Activated T-cell treated with anti-CD3 and anti-CD28 coated beads, Interleukin-2, amount 50 U/mL, for 24 hours (primary cell): Measurements from ENCODE around the gene OSBPL5.

Experiments
- DNase-seq: peaks from one replicate; pipeline ENCODE4 v3.0.0-alpha.2; 2020
- H3K27ac Mint-ChIP-seq: 2 replicates; pipeline ENCODE4 v1.8.0; 2020; ENCODE audit warnings: mild to moderate bottlenecking, mixed read lengths
- H3K27me3 Mint-ChIP-seq: 2 replicates; pipeline ENCODE4 v1.8.0; 2020; ENCODE audit warnings: mixed read lengths
- H3K36me3 Mint-ChIP-seq: 2 replicates; pipeline ENCODE4 v1.8.0; 2020; ENCODE audit warnings: low read depth, mixed read lengths
- H3K4me1 Mint-ChIP-seq: 2 replicates; pipeline ENCODE4 v1.8.0; 2020; ENCODE audit warnings: low read depth, mixed read lengths
- H3K4me3 Mint-ChIP-seq: 2 replicates; pipeline ENCODE4 v1.8.0; 2020; ENCODE audit warnings: mild to moderate bottlenecking, moderate library complexity, mixed read lengths
- H3K9me3 Mint-ChIP-seq: 2 replicates; pipeline ENCODE4 v1.8.0; 2020; ENCODE audit warnings: mixed read lengths

The OSBPL5 gene

GRCh38 chr11:3165916-3166267, 782 bp upstream of the OSBPL5 start:
- Mint-ChIP-seq H3K4me1 (peaks cover 35% of the 10 kb centered on the region), H3K27ac (no peak overlapping the region), H3K9me3 (no peaks in the 10 kb centered on the region), H3K36me3 (no peaks in the 10 kb centered on the region), H3K27me3 (peaks cover 74% of the 10 kb centered on the region), H3K4me3 (peak overlapping the region; percentile 68)
- DNase-seq = no peak

DNA sequence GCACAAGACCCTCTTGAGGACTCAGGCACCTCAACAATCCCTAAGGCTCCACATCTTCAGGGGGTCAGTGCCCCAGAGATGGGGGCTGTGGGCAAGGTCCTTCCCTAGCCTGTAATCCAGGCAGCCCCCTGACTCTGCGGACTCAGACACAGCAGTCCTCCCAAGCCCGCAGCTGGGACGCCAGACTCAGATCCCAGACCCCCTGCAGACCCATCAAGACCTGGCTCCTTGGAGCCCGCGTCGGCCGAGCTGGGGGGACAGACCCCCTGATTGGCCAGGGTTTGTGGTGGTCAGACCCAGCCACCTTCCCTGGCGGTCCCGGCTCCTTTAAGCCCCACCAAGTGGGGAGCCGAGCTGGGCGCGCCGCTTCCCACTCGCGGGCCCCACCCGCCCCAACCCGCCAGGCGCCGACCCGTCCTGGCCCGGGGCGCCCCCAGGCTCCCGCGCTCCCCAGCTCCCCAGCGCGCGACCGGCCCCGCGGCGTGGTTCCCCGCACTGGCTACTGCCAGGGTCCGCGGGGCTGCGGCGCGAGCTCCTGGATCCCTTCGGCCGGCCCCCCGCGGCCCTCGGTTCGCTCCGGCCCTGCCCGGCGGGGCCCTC, 458 bp downstream of the OSBPL5 start:
- Mint-ChIP-seq H3K4me3 (peak overlapping the region; percentile 67), H3K4me1 (peaks cover 31% of the 10 kb centered on the region), H3K27me3 (peaks cover 70% of the 10 kb centered on the region), H3K9me3 (no peaks in the 10 kb centered on the region), H3K27ac (no peak overlapping the region), H3K36me3 (no peaks in the 10 kb centered on the region)
- DNase-seq = no peak

DNA sequence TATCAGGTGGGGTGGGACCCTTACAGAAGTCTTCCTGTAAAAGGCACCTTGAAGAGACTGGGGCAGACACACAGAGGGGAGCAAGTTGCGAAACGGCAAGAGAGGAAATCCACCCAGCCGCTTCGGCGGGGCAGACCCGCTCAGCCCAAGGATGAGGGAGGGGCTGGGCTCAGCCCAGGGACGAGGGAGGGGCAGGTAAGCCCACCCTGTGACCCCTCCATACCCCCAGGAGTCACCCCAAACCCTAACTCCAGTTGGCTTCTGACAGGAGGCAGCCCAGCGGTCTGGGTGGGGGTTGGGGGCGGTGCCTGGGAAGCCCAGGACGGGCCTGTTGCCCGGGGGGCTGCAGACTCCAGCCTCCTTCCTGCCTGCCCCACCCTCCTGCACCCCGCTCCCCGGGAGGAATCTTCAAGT, 965 bp downstream of the OSBPL5 start:
- peaks cover 26% of the 10 kb centered on the region for H3K4me1 Mint-ChIP-seq
- peak overlapping the region; percentile 67 for H3K4me3 Mint-ChIP-seq
- DNase-seq = no peak
- H3K36me3 Mint-ChIP-seq = no peaks in the 10 kb centered on the region
- H3K27me3 Mint-ChIP-seq = peaks cover 68% of the 10 kb centered on the region
- H3K9me3 Mint-ChIP-seq = no peaks in the 10 kb centered on the region
- no peak overlapping the region for H3K27ac Mint-ChIP-seq

GRCh38 chr11:3163241-3163981, 1.7 kb downstream of the OSBPL5 start:
- Mint-ChIP-seq H3K9me3 (no peaks in the 10 kb centered on the region), H3K36me3 (no peaks in the 10 kb centered on the region), H3K27me3 (peaks cover 63% of the 10 kb centered on the region), H3K27ac (no peak overlapping the region), H3K4me3 (peak overlapping the region; percentile 67), H3K4me1 (peaks cover 25% of the 10 kb centered on the region)
- no peak for DNase-seq

DNA sequence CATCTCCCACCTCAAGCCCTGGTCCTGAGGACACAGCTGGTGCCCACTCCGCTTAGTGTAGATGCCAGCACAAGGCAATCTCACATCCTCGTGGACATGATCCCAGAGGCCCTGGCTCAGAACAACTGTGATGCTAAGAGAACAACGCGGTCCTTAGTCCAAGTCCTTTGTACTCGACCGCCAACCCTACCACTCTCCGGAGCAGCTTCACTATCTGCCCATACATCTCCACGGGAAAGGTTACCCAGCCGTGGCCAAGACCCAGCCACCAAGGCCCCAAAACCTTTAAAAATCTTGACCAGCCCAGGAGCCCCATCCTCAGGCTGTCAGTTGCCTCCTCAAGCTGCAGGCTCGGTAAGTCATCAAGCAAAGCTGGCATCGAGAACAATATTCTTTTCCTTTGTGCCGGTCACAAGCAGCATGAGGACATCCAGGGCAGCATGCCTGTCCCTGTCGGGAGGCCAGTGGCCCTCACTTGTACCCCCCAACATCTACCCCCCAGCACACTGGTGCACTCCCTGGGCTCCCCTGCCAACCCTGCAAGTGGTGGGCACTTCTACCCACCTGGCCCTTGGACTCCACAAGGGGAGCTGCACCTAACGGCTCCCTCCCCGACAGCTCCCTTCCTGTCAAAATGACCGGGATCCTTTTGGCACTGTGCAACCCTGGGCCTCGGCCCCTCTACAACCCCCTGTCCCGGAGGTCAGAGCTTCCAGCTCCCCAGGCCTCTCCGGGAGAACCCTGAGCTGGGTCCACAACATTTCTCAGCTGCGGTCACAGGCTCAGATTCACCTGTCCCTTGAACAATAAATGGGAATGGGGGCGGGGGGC, 2.5 kb downstream of the OSBPL5 start:
- Mint-ChIP-seq H3K4me1 (peaks cover 28% of the 10 kb centered on the region), H3K27ac (no peak overlapping the region), H3K36me3 (no peaks in the 10 kb centered on the region), H3K27me3 (peaks cover 56% of the 10 kb centered on the region), H3K9me3 (no peaks in the 10 kb centered on the region), H3K4me3 (no peak overlapping the region)
- no peak for DNase-seq

DNA sequence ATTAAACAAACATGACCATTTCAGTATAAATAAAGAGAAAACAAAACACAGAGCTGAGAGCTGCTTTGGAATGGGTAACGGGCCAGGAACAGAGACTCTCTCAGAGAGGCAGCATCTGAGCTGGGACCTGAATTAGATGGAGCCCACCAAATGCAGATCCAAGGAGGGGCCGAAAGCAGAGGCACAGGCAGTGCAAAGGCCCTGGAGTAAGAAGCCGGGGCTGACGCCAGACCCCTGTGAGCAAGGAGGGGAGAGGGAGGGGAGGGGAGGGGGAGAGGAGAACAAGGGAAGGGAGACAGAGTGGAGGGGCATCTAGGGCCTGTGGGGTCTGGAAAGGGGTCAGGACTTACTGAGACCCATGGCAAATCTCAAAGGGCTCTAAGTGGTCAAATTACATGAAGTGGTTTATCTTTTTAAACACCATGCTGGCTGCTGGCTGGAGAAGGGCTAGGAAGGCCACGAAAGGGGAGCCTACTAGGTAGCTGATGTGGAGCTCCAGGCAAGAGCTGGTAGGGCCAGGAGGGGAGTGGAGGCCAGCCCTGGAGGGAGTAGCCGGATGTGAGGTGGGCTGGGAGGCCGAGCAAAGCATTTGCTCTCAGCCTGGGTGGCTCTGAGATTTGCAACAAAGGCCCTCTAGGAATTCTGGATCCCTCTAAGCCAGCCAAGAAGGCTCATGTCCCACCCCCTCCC, 3.2 kb downstream of the OSBPL5 start:
- Mint-ChIP-seq H3K27ac (no peak overlapping the region), H3K27me3 (peaks cover 48% of the 10 kb centered on the region), H3K9me3 (no peaks in the 10 kb centered on the region), H3K36me3 (no peaks in the 10 kb centered on the region), H3K4me3 (no peak overlapping the region), H3K4me1 (peaks cover 34% of the 10 kb centered on the region)
- DNase-seq = no peak

- Mint-ChIP-seq H3K4me3 (no peak overlapping the region), H3K36me3 (no peaks in the 10 kb centered on the region), H3K27ac (no peak overlapping the region), H3K4me1 (peaks cover 34% of the 10 kb centered on the region), H3K9me3 (no peaks in the 10 kb centered on the region), H3K27me3 (peaks cover 42% of the 10 kb centered on the region)
- no peak for DNase-seq
These were observed 3.8 kb downstream of the OSBPL5 start for GRCh38 chr11:3161309-3161708.

- Mint-ChIP-seq H3K4me1 (peaks cover 30% of the 10 kb centered on the region), H3K4me3 (no peak overlapping the region), H3K9me3 (no peaks in the 10 kb centered on the region), H3K36me3 (no peaks in the 10 kb centered on the region), H3K27ac (no peak overlapping the region), H3K27me3 (peaks cover 35% of the 10 kb centered on the region)
- DNase-seq = peak; percentile 53
These were observed 4.7 kb downstream of the OSBPL5 start for GRCh38 chr11:3160252-3161031.

DNA sequence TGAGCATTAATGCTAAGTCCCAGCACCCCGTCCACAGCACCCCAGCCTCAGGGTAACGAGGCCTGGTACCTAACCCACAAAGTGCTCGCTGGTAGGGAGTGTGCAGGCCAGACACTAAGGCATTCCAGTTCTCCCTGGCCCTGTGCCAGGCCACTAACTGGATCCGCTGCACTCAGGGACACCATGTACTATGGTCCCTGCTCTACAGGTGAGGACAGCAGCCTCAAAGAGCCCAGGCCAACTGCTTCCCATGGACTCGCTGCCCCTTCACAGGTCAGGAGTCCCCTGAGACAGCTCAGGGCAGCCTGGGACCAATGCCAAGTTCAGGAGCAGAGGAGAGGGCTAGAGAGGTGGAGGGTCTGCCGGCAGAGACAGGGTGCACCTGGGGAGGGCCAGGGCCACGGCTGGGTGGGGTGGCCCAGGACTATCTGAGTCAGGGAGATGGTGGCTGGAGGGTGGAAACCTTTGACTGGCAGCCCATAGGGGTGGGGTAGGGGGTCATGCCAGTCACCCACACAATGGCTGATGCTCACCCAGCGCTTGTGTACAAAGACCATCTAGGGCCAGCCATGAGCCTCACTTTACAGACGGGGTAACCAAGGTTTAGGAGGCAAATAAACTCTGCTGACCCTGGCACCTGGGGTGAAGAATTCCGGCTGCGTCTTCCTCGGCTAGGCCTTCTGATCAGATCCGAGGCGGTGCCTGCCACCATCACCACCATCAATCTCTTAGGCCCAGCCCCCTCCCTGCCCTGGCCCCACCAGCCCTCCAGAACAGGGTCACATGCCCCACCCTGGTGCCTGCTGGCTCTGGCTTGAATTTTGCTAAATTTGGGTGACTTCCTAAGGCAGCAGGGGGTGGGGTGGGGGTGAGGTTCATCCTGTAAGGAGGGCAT, 5.6 kb downstream of the OSBPL5 start:
- Mint-ChIP-seq H3K4me3 (no peak overlapping the region), H3K9me3 (no peaks in the 10 kb centered on the region), H3K4me1 (peaks cover 30% of the 10 kb centered on the region), H3K36me3 (no peaks in the 10 kb centered on the region), H3K27ac (no peak overlapping the region), H3K27me3 (peaks cover 34% of the 10 kb centered on the region)
- no peak for DNase-seq

DNA sequence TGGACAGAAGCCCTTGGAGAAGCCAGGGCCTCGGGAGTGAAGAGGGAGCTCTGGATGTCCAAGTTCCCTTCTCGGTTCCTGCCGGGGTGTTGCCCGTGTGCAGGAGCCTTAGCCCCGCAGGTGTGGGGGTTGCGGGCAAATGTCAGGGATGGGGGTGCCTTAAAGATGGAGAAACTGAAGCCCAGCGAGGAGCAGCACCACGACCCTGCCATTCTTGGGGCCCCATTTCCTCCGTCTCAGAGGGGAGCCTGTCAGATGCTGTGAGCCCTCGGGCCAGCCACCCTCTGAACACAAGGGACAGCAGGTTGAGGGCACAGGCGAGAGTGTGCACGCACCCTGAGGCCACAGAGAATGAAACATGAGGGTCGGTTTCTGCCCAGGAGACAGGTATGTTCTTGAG, 6.3 kb downstream of the OSBPL5 start:
- H3K36me3 Mint-ChIP-seq = no peaks in the 10 kb centered on the region
- peaks cover 27% of the 10 kb centered on the region for H3K4me1 Mint-ChIP-seq
- no peak for DNase-seq
- H3K27me3 Mint-ChIP-seq = peaks cover 32% of the 10 kb centered on the region
- H3K4me3 Mint-ChIP-seq = no peak overlapping the region
- H3K27ac Mint-ChIP-seq = no peak overlapping the region
- no peaks in the 10 kb centered on the region for H3K9me3 Mint-ChIP-seq

GRCh38 chr11:3158131-3158591, 6.9 kb downstream of the OSBPL5 start:
- no peak for DNase-seq
- H3K4me1 Mint-ChIP-seq = peaks cover 22% of the 10 kb centered on the region

DNA sequence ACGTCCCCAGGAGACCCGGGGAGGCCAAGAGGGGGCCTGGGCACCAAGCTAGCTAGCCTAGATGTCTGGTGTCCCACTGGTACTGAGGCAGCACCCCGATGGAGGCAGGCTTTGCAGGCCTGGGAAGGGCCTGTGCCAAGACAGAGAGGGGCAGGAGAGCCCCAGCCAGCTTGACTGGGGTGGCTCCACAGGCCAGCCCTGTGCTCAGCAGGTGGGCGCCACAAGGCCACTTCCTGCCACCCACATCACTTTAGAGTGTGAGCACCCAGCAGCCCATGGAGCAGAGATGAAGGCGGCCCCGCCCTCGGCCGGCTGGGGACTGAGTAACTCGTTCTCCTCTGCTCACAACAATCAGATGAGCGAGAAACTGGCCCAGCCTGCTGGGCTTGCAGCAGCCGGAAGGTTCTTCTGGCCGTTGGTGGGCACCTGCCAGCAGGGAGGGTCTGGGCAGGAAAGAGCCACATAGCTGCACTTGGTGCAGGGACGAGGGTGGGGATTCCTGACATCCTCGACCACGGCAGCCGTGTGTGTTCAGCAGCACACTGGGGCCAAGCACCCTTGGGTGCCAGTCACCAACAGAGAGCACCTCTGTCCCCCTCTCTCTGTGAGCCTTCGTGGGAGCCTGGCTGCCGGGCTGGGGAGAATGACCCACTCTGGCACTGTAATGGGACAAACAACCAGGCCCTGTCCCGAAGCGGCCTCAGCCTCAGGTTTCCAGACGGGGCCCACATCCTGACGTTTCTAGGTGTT, 7.6 kb downstream of the OSBPL5 start:
- no peak for DNase-seq
- H3K27ac Mint-ChIP-seq = no peak overlapping the region
- no peak overlapping the region for H3K4me3 Mint-ChIP-seq
- H3K9me3 Mint-ChIP-seq = no peaks in the 10 kb centered on the region
- H3K27me3 Mint-ChIP-seq = peaks cover 20% of the 10 kb centered on the region
- H3K36me3 Mint-ChIP-seq = no peaks in the 10 kb centered on the region
- H3K4me1 Mint-ChIP-seq = peaks cover 20% of the 10 kb centered on the region

More at GRCh38 chr11:3158131-3158591, 6.9 kb downstream of the OSBPL5 start:
- Mint-ChIP-seq H3K4me3 (no peak overlapping the region), H3K9me3 (no peaks in the 10 kb centered on the region), H3K27me3 (peaks cover 26% of the 10 kb centered on the region), H3K36me3 (no peaks in the 10 kb centered on the region), H3K27ac (no peak overlapping the region)
